ENCODE measurements around the gene GNGT1.

- TF ChIP-seq POLR2A (IDR thresholded peaks at IDR 0.05) (no peak), CTCF (IDR thresholded peaks at IDR 0.05) (no peak)
Measured at GRCh38 chr7:93955304-93955703, 48.9 kb downstream of the GNGT1 start.
